Psoas muscle (tissue), 8 donors: ENCODE measurements around the gene HORMAD2. TPM values are rescaled to one million over a fixed set of nuclear protein-coding genes. Genes with fewer than 3 reads are reported as not detected.

Experiments used
- ATAC-seq, 4 donors: fragments of 200-7000 bp; cut with Tn5 transposase; one replicate each; pipeline ENCODE4 v1.9.1; 2020; ENCODE audit warnings: moderate library complexity in 3 of 4, mild to moderate bottlenecking in 2 of 4
- DNase-seq, 2 donors: peaks; one replicate each; pipeline ENCODE4 v3.0.0-alpha.2; 2020
- H3K27ac ChIP-seq: fragments of 200-600 bp; one replicate; pipeline ENCODE4 v1.8.0; 2022
- H3K27me3 ChIP-seq, 3 donors: fragments of 200-600 bp in 1 of 3; one replicate each; pipeline versions ENCODE4 v1.6.1 to v1.8.0; 2013 to 2022; ENCODE audit warnings: low read length in 2 of 3, mild to moderate bottlenecking in 2 of 3, moderate library complexity in 1 of 3; ENCODE audit not compliant: insufficient read depth in 3 of 3
- H3K36me3 ChIP-seq, 2 donors: fragments of 200-600 bp in 1 of 2; one replicate each; pipeline versions ENCODE4 v1.6.1 to v1.8.0; 2013 to 2022; ENCODE audit warnings: low read depth in 1 of 2, mild to moderate bottlenecking in 1 of 2, moderate library complexity in 1 of 2; ENCODE audit not compliant: insufficient read depth in 1 of 2
- H3K4me1 ChIP-seq: fragments of 200-600 bp; one replicate; pipeline ENCODE4 v1.8.0; 2022
- H3K4me3 ChIP-seq: fragments of 200-600 bp; one replicate; pipeline ENCODE4 v1.8.0; 2022; ENCODE audit warnings: mild to moderate bottlenecking
- H3K9me3 ChIP-seq: fragments of 200-600 bp; one replicate; pipeline ENCODE4 v1.8.0; 2022
- WGBS, 3 donors: extraction: QIAGEN DNeasy Blood & Tissue Kit; methylation state at CpG; one replicate each; pipeline versions ENCODE4 v1.1.6 to v1.1.7; 2013; 5-methylcytosine and 5-hydroxymethylcytosine counted together
- intact Hi-C, 2 donors: fragments of 100-400 bp; cut with DNase I; formaldehyde crosslinking; loops; one replicate each; pipeline versions ENCODE4 v1.11.0 to v1.14.2; 2022
- polyA plus RNA-seq, 3 donors: library from polyadenylated mRNA; stranded (reverse); fragments of 200-250 nt; gene quantifications; one replicate each; pipeline ENCODE4 v1.2.3, GENCODE V29; 2013
- total RNA-seq, 4 donors: library from RNA; stranded (reverse); fragmentation: NEBNext Ultra II Directional in 2 of 4; extraction: Animal tissue kit (Norgen Biotek cat#: 25700) in 2 of 4; gene quantifications; one replicate each; pipeline versions ENCODE4 v1.2.1 to v1.2.4, GENCODE V29; 2021 to 2023
- TF ChIP-seq, protein P1 (sequence below): fragments of 200-600 bp; IDR thresholded peaks from one replicate; pipeline ENCODE4 v1.8.0; 2022; ENCODE audit warnings: antibody characterized with exemption
- donor health status: healthy with polysubstance abuse.
- donor health status: DM: no; HTN: no; CAD: no; lungs with moderate emphysema.
- donor health status: Bipolar disorder and iron deficiency.
- donor health status: healthy.
- donor health status: DM: yes; HTN: yes; CAD: no.
- donor health status: DM: no; HTN: no; CAD: no.
- donor health status: DM: no; HTN: no; CAD: no.
- donor health status: DM: yes; HTN: yes; CAD: no.

HORMAD2 gene
- total and polyA plus RNA-seq, 7 donors = not detected

DNA sequence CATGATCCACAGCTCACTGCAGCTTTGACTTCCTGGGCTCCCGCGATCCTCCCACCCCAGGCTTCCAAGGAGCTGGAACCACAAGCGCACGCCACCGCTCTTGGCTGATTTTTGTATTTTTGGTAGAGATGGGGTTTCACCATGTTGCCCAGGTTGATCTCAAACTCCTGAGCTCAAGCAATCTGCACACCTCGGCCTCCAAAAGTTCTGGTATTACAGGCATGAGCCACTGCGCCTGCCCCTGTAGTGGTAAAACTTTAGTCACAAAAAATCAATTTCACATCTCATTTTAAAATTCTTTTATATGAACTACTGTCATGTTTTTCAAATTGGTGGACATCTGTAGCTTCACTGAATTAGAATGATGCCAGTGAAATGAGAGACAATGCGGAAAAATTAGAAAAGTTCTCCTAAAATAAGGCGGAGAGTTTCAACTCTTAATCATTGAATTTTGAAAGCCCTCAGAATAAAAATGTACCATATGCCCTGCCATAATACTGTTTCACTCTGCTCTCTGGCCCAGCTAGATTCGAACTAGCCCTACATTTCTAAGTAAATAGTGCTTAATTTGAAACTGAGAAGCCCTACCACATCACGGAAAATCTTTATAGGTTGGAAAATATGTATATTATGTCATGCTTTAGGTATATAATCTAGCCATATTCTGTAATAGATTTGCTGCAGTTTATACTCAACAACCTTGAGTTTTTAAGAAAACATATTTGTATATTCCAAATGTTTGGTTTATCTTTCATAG is 78.7 kb downstream of the HORMAD2 start:
- 67 to 76% (median 68%) methylated on average over 11 of the region's 11 CpGs for WGBS, 3 donors
- peaks cover 0 to 22% (median 5%) of the 10 kb centered on the region in 3 donors for H3K27me3 ChIP-seq

DNA sequence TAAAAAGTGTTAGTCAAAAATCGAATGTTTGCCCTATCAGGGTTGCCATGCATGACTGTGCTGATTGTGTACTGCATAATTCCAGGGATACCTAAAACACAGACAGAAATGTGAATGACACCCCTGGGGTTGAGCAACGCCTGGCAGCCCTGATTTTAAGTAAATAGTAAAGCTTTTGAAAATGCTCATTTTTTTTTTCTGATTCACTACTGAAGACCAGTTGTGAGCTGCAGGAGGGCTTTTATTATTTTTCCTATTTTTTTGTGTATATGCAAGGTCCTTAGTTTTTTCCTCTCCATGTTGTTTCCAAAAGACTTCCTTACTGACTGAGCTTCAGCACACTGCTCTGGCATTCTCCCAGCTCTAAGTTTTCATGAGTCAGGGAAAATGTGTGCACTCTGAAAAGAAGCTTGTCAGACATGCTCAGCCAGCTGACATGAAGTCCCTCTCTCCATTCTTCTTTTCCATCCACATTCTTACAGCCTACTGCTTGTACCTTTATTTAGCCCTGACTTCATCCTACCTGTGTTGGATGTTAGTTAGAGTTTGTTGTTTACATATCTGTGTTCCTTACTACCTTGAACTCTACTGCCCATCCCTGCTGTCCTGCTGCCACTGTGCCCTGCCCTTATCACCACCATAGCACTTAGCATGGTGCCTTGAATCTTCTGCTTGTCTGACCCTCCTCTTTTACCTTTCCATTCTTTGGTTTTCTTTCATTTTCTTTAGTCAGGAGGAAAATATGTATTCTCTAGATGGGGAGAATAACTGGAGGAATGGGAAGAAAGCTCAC is 79.5 kb downstream of the HORMAD2 start:
- no peak for ATAC-seq
- peak in 1 of 2 donors; percentile 16 for DNase-seq
- TF ChIP-seq, protein P1, sequence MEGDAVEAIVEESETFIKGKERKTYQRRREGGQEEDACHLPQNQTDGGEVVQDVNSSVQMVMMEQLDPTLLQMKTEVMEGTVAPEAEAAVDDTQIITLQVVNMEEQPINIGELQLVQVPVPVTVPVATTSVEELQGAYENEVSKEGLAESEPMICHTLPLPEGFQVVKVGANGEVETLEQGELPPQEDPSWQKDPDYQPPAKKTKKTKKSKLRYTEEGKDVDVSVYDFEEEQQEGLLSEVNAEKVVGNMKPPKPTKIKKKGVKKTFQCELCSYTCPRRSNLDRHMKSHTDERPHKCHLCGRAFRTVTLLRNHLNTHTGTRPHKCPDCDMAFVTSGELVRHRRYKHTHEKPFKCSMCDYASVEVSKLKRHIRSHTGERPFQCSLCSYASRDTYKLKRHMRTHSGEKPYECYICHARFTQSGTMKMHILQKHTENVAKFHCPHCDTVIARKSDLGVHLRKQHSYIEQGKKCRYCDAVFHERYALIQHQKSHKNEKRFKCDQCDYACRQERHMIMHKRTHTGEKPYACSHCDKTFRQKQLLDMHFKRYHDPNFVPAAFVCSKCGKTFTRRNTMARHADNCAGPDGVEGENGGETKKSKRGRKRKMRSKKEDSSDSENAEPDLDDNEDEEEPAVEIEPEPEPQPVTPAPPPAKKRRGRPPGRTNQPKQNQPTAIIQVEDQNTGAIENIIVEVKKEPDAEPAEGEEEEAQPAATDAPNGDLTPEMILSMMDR = no peak
- 52 to 61% (median 60%) methylated on average over 2 of the region's 2 CpGs for WGBS, 3 donors
- Histone ChIP-seq H3K4me3 (no peak overlapping the region), H3K27me3 (peaks cover 0 to 18% (median 3%) of the 10 kb centered on the region in 3 donors), H3K27ac (no peak overlapping the region), H3K9me3 (no peaks in the 10 kb centered on the region), H3K4me1 (no peaks in the 10 kb centered on the region), H3K36me3 (no peaks in the 10 kb centered on the region)
- intact Hi-C loops = no loop called here

More for the DNA sequence above, 78.7 kb downstream of the HORMAD2 start:
- ATAC-seq (no peak), DNase-seq (no peak)
- Histone ChIP-seq H3K36me3 (no peaks in the 10 kb centered on the region), H3K27ac (no peak overlapping the region), H3K4me3 (no peak overlapping the region), H3K9me3 (no peaks in the 10 kb centered on the region), H3K4me1 (no peaks in the 10 kb centered on the region)
- TF ChIP-seq, protein P1 = no peak
- intact Hi-C loops = no loop called here

DNA sequence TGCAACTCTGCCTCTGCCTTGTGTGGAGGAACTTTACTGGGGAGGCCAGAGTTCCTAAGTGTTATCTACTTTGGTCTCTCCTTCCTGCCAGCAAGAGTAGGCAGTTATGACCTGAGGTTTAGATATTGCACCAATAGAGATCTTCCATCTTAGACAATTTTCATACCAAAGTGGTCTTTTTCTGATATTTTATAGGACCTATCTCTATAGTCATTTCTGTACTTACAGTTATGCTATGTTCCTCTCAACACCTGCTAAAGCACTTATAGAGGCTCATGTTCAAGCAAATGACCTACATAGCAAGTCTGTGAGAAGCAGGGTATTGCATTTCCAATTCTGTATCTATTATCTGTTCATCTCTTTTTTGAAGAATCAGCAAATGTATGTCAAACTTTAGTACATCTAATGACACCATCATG is 80.8 kb downstream of the HORMAD2 start:
- H3K4me1 ChIP-seq = no peaks in the 10 kb centered on the region
- peaks cover 0 to 25% (median 3%) of the 10 kb centered on the region in 3 donors for H3K27me3 ChIP-seq
- H3K4me3 ChIP-seq = no peak overlapping the region
- no peak overlapping the region for H3K27ac ChIP-seq
- DNase-seq (no peak), ATAC-seq (no peak)
- intact Hi-C loops = no loop called here
- no peaks in the 10 kb centered on the region for H3K9me3 ChIP-seq
- H3K36me3 ChIP-seq = no peaks in the 10 kb centered on the region
- TF ChIP-seq, protein P1 = no peak

DNA sequence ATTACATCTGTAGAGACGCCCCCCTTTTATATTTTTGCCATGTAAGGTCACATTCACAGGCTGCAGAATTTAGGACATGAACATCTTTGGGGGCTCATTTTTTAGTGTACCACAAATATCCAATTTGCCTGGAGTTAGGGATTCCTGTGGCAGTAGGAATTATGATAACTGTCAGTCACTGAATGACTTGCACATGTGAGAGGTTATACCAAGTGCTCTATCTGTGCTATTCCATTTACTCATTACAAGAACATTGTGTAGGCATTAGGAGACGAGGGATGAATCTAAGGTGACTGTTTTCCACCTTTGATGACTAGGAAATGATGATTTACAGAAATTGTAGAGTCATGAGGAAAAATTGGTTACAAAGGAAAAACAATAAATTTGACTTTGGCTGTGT is 87.0 kb downstream of the HORMAD2 start:
- peaks cover 0 to 39% (median 7%) of the 10 kb centered on the region in 3 donors for H3K27me3 ChIP-seq
- WGBS, 3 donors = 87 to 89% (median 87%) methylated on average over 2 of the region's 2 CpGs
- H3K4me3 ChIP-seq = no peak overlapping the region
- TF ChIP-seq, protein P1 = no peak
- intact Hi-C loops = no loop called here
- no peaks in the 10 kb centered on the region for H3K9me3 ChIP-seq
- H3K27ac ChIP-seq = no peak overlapping the region
- H3K4me1 ChIP-seq = no peaks in the 10 kb centered on the region
- no peaks in the 10 kb centered on the region for H3K36me3 ChIP-seq
- DNase-seq = no peak
- no peak for ATAC-seq
